WTC11 (cell line): ENCODE measurements around the gene DYSF. TPM values are rescaled to one million over a fixed set of nuclear protein-coding genes. Genes with fewer than 3 reads are reported as not detected.

Source experiments
- ATAC-seq: fragments of 200-7000 bp; cut with Tn5 transposase; 2 replicates; pipeline ENCODE4 v1.10.0; 2021; ENCODE audit warnings: mild to moderate bottlenecking, moderate library complexity
- CTCF ChIA-PET: fragments of 300-600 bp; sonication (Branson Sonifier 250); formaldehyde crosslinking; loops from one replicate; lab custom pipeline; 2021; ENCODE audit warnings: antibody characterized with exemption; lab: Charles Lee
- POLR2A ChIA-PET: fragments of 350-600 bp; sonication (Branson Sonifier 250); formaldehyde crosslinking; loops from one replicate; lab custom pipeline; 2021; ENCODE audit warnings: antibody characterized with exemption; lab: Charles Lee
- DNase-seq: peaks from one replicate; pipeline ENCODE4 v3.0.0; 2021; ENCODE audit warnings: low spot score
- H3K27ac Mint-ChIP-seq: 2 replicates; pipeline ENCODE4 v1.8.0; 2021; ENCODE audit warnings: mixed read lengths
- H3K27me3 Mint-ChIP-seq: 2 replicates; pipeline ENCODE4 v1.8.0; 2021; ENCODE audit warnings: low read depth, mild to moderate bottlenecking, moderate library complexity, mixed read lengths
- H3K36me3 Mint-ChIP-seq: 2 replicates; pipeline ENCODE4 v1.8.0; 2021; ENCODE audit warnings: mixed read lengths
- H3K4me1 Mint-ChIP-seq: 2 replicates; pipeline ENCODE4 v1.8.0; 2022; ENCODE audit warnings: mixed read lengths
- H3K4me3 Mint-ChIP-seq: 2 replicates; pipeline ENCODE4 v1.8.0; 2021; ENCODE audit warnings: mild to moderate bottlenecking, moderate library complexity, mixed read lengths
- H3K9me3 Mint-ChIP-seq: 2 replicates; pipeline ENCODE4 v1.8.0; 2021; ENCODE audit warnings: mixed read lengths
- AFF4 ChIP-seq: sonication (generic); formaldehyde crosslinking; IDR thresholded peaks from 2 replicates; pipeline ENCODE4 v1.8.1; 2023; ENCODE audit warnings: mild to moderate bottlenecking, missing genetic modification reagents, borderline replicate concordance
- CBFB ChIP-seq: sonication (generic); formaldehyde crosslinking; IDR thresholded peaks from 2 replicates; pipeline ENCODE4 v1.8.1; 2022; ENCODE audit warnings: mild to moderate bottlenecking, low read depth, missing genetic modification reagents
- E2F1 ChIP-seq: sonication (generic); formaldehyde crosslinking; IDR thresholded peaks from 2 replicates; pipeline ENCODE4 v1.8.0; 2022; ENCODE audit warnings: mild to moderate bottlenecking, missing genetic modification reagents
- ESRRA ChIP-seq: sonication (generic); formaldehyde crosslinking; IDR thresholded peaks from 2 replicates; pipeline ENCODE4 v1.8.1; 2022; ENCODE audit warnings: mild to moderate bottlenecking, missing genetic modification reagents, borderline replicate concordance
- ETV6 ChIP-seq: sonication (generic); formaldehyde crosslinking; IDR thresholded peaks from 2 replicates; pipeline ENCODE4 v1.8.1; 2022; ENCODE audit warnings: mild to moderate bottlenecking, missing genetic modification reagents
- GRHL2 ChIP-seq: fragments of 250-450 bp; sonication (Bioruptor Pico); IDR thresholded peaks from 2 replicates; pipeline ENCODE4 v1.8.0; 2022; ENCODE audit warnings: mild to moderate bottlenecking, moderate library complexity; ENCODE audit not compliant: insufficient replicate concordance, severe bottlenecking
- IRF2 ChIP-seq: sonication (generic); formaldehyde crosslinking; IDR thresholded peaks from 2 replicates; pipeline ENCODE4 v1.8.0; 2022; ENCODE audit warnings: low read depth, missing genetic modification reagents, borderline replicate concordance
- JAZF1 ChIP-seq: fragments of 250-450 bp; sonication (Bioruptor Pico); IDR thresholded peaks from 2 replicates; pipeline ENCODE4 v1.9.0; 2021; ENCODE audit warnings: moderate library complexity, mild to moderate bottlenecking, inconsistent platforms
- JUN ChIP-seq: sonication (generic); formaldehyde crosslinking; IDR thresholded peaks from 2 replicates; pipeline ENCODE4 v1.8.0; 2023; ENCODE audit warnings: mild to moderate bottlenecking, missing genetic modification reagents
- KAT7 ChIP-seq: sonication (generic); formaldehyde crosslinking; IDR thresholded peaks from 2 replicates; pipeline ENCODE4 v1.8.1; 2023; ENCODE audit warnings: missing genetic modification reagents, mild to moderate bottlenecking, borderline replicate concordance
- MXD4 ChIP-seq: fragments of 250-450 bp; sonication (Bioruptor Pico); IDR thresholded peaks from 2 replicates; pipeline ENCODE4 v1.8.0; 2021; ENCODE audit warnings: mild to moderate bottlenecking, moderate library complexity, borderline replicate concordance
- NR1H2 ChIP-seq: sonication (generic); formaldehyde crosslinking; IDR thresholded peaks from 2 replicates; pipeline ENCODE4 v1.9.0; 2021; ENCODE audit warnings: mild to moderate bottlenecking, moderate library complexity, missing genetic modification reagents
- PREB ChIP-seq: sonication (generic); formaldehyde crosslinking; IDR thresholded peaks from 2 replicates; pipeline ENCODE4 v1.8.1; 2022; ENCODE audit warnings: mild to moderate bottlenecking, missing genetic modification reagents, moderate library complexity, borderline replicate concordance
- STAT6 ChIP-seq: sonication (generic); formaldehyde crosslinking; conservative IDR thresholded peaks from 2 replicates; pipeline ENCODE4 v1.8.1; 2023; ENCODE audit warnings: mild to moderate bottlenecking, low read depth, missing genetic modification reagents, moderate library complexity
- USF1 ChIP-seq: sonication (generic); formaldehyde crosslinking; IDR thresholded peaks from 2 replicates; pipeline ENCODE4 v1.8.0; 2022; ENCODE audit warnings: mild to moderate bottlenecking, missing genetic modification reagents
- ZNF317 ChIP-seq: sonication (generic); formaldehyde crosslinking; IDR thresholded peaks from 2 replicates; pipeline ENCODE4 v1.8.1; 2023; ENCODE audit warnings: low read depth, mild to moderate bottlenecking, moderate library complexity, missing genetic modification reagents, borderline replicate concordance
- ZNF671 ChIP-seq: fragments of 250-450 bp; sonication (Bioruptor Pico); IDR thresholded peaks from 2 replicates; pipeline ENCODE4 v1.8.0; 2021; ENCODE audit warnings: mild to moderate bottlenecking
- ZSCAN18 ChIP-seq: fragments of 250-450 bp; sonication (Bioruptor Pico); IDR thresholded peaks from 2 replicates; pipeline ENCODE4 v2.1.2; 2022; ENCODE audit warnings: mild to moderate bottlenecking, moderate library complexity
- total RNA-seq: library from RNA; stranded (reverse); gene quantifications from 3 replicates; pipeline ENCODE4 v1.2.3, GENCODE V29; 2021

Gene DYSF
- total RNA-seq, 1 experiment from 2014 or later, result 14.8 TPM

- no peak overlapping the region for H3K27ac Mint-ChIP-seq
- ChIA-PET CTCF (interaction anchor here (1.0 to 1.5 kb wide), 2 partner anchors 50 to 199 kb away, joined by 3 to 4 read pairs; no protein-coding TSS in a partner anchor), POLR2A (no interaction called here)
- no peaks in the 10 kb centered on the region for H3K36me3 Mint-ChIP-seq
- no peaks in the 10 kb centered on the region for H3K27me3 Mint-ChIP-seq
- H3K4me3 Mint-ChIP-seq, result no peak overlapping the region
- ATAC-seq (no peak), DNase-seq (no peak)
- TF ChIP-seq E2F1 (CRISPR knock-in tag) (no peak), STAT6 (no peak), JUN (CRISPR knock-in tag) (no peak), ZNF671 (CRISPR knock-in tag) (no peak), NR1H2 (CRISPR knock-in tag) (no peak), IRF2 (no peak), CBFB (CRISPR knock-in tag) (no peak), PREB (CRISPR knock-in tag) (no peak), ESRRA (CRISPR knock-in tag) (no peak), JAZF1 (no peak), ZNF317 (CRISPR knock-in tag) (no peak), ZSCAN18 (CRISPR knock-in tag) (no peak), GRHL2 (CRISPR knock-in tag) (no peak), KAT7 (CRISPR knock-in tag) (no peak), AFF4 (no peak), MXD4 (CRISPR knock-in tag) (no peak), USF1 (CRISPR knock-in tag) (no peak), ETV6 (no peak)
- no peaks in the 10 kb centered on the region for H3K9me3 Mint-ChIP-seq
- H3K4me1 Mint-ChIP-seq, result peaks cover 6% of the 10 kb centered on the region
Measured at GRCh38 chr2:71599038-71599437, 145.7 kb downstream of the DYSF start.
